H1 (cell line): ENCODE data around the gene C1orf56. TPM values are rescaled to one million over a fixed set of nuclear protein-coding genes. Genes with fewer than 3 reads are reported as not detected.

Source experiments
- CTCF ChIA-PET: fragments of 300-600 bp; sonication (Branson Sonifier 250); formaldehyde crosslinking; loops from one replicate; lab custom pipeline; 2021; ENCODE audit not compliant: partially characterized antibody; lab: Charles Lee
- POLR2A ChIA-PET: fragments of 300-600 bp; sonication (Branson Sonifier 250); formaldehyde crosslinking; loops from one replicate; lab custom pipeline; 2021; ENCODE audit warnings: inconsistent platforms; ENCODE audit not compliant: partially characterized antibody; lab: Charles Lee
- DNase-seq, 2 experiments: peaks; one replicate each; pipeline versions ENCODE4 v3.0.0 to v3.0.0-alpha.2; 2010 to 2022; ENCODE audit warnings: low spot score in 2 of 2, low read depth in 1 of 2, mixed read lengths in 1 of 2
- FAIRE-seq: peaks from 2 replicates; lab custom pipeline; 2011; peaks lifted over from hg19 to GRCh38; lab: Jason Lieb, UNC
- H2AFZ ChIP-seq: 2 replicates; pipeline ENCODE4 v1.8.1; 2012; ENCODE audit warnings: low read length, inconsistent platforms
- H2AK5ac ChIP-seq: 2 replicates; pipeline ENCODE4 v1.6.1; 2013; ENCODE audit warnings: low read depth, low read length
- H2BK120ac ChIP-seq: replicated peaks from 2 replicates; pipeline ENCODE3; 2013; ENCODE audit warnings: low read depth, low read length, inconsistent platforms
- H2BK12ac ChIP-seq: 2 replicates; pipeline ENCODE4 v1.6.1; 2013; ENCODE audit warnings: low read depth, low read length
- H2BK15ac ChIP-seq: 2 replicates; pipeline ENCODE4 v1.6.1; 2013; ENCODE audit warnings: low read length
- H2BK20ac ChIP-seq: 2 replicates; pipeline ENCODE4 v1.6.1; 2013; ENCODE audit warnings: low read length
- H2BK5ac ChIP-seq: 2 replicates; pipeline ENCODE4 v1.6.1; 2013; ENCODE audit warnings: low read depth, low read length
- H3K14ac ChIP-seq: 2 replicates; pipeline ENCODE4 v1.6.1; 2013; ENCODE audit warnings: inconsistent platforms; ENCODE audit not compliant: insufficient read length
- H3K18ac ChIP-seq: 2 replicates; pipeline ENCODE4 v1.6.1; 2013; ENCODE audit warnings: low read length; ENCODE audit errors: extremely low read depth
- H3K23ac ChIP-seq: 2 replicates; pipeline ENCODE4 v1.6.1; 2013; ENCODE audit warnings: inconsistent platforms; ENCODE audit not compliant: insufficient read length
- H3K23me2 ChIP-seq: 2 replicates; pipeline ENCODE4 v1.6.1; 2013; ENCODE audit warnings: low read depth, low read length
- H3K27ac ChIP-seq: 2 replicates; pipeline ENCODE4 v1.6.1; 2011; ENCODE audit warnings: low read depth, low read length, inconsistent platforms
- H3K27me3 ChIP-seq, 4 experiments: replicated peaks in 1 of 4; 1 replicate in 1 of 4; 2 replicates in 3 of 4; pipeline versions ENCODE4 v1.6.1 to v1.8.1; 2011 to 2013; ENCODE audit warnings: low read length in 3 of 4, mild to moderate bottlenecking in 3 of 4, inconsistent platforms in 2 of 4, mixed read lengths in 2 of 4, moderate library complexity in 1 of 4; ENCODE audit not compliant: control insufficient read depth in 3 of 4, insufficient read depth in 3 of 4; ENCODE audit errors: extremely low read depth in 1 of 4
- H3K36me3 ChIP-seq, 4 experiments: 2 replicates each; pipeline versions ENCODE4 v1.6.1 to v1.8.1; 2011 to 2013; ENCODE audit warnings: mild to moderate bottlenecking in 4 of 4, low read length in 3 of 4, moderate library complexity in 2 of 4, control low read depth in 1 of 4, inconsistent platforms in 1 of 4; ENCODE audit not compliant: insufficient read depth in 4 of 4, control insufficient read depth in 2 of 4
- H3K4ac ChIP-seq: replicated peaks from 2 replicates; pipeline ENCODE3; 2013; ENCODE audit warnings: low read length, low read depth, mixed read lengths, inconsistent platforms; ENCODE audit not compliant: insufficient read length
- H3K4me1 ChIP-seq, 4 experiments: replicated peaks in 1 of 4; 1 replicate in 1 of 4; 2 replicates in 3 of 4; pipeline versions ENCODE4 v1.6.1 to v1.8.1; 2011 to 2013; ENCODE audit warnings: low read length in 3 of 4, inconsistent platforms in 2 of 4, mixed read lengths in 1 of 4; ENCODE audit not compliant: insufficient read depth in 4 of 4, control insufficient read depth in 3 of 4
- H3K4me2 ChIP-seq, 2 experiments: 2 replicates each; pipeline versions ENCODE4 v1.6.1 to v1.8.1; 2011 to 2013; ENCODE audit warnings: low read depth in 2 of 2, low read length in 2 of 2, control low read depth in 1 of 2, inconsistent platforms in 1 of 2, mild to moderate bottlenecking in 1 of 2; ENCODE audit not compliant: insufficient read depth in 1 of 2
- H3K4me3 ChIP-seq, 4 experiments: fragments of 200-600, 300-600 bp in 1 of 4; sonication (generic), shearing (Covaris generic), sonication (Bioruptor Twin) in 1 of 4; 2 replicates each; pipeline versions ENCODE4 v1.5.1 to v1.8.1; 2011 to 2016; ENCODE audit warnings: low read length in 4 of 4, low read depth in 3 of 4, control low read depth in 2 of 4, inconsistent platforms in 2 of 4, mild to moderate bottlenecking in 2 of 4, mixed read lengths in 1 of 4, moderate library complexity in 1 of 4; ENCODE audit not compliant: insufficient read depth in 2 of 4; ENCODE audit errors: extremely low read depth in 1 of 4
- H3K56ac ChIP-seq: replicated peaks from 2 replicates; pipeline ENCODE3; 2013; ENCODE audit warnings: low read depth, mild to moderate bottlenecking, mixed read lengths, low read length, inconsistent platforms; ENCODE audit not compliant: insufficient read length
- H3K79me1 ChIP-seq: 2 replicates; pipeline ENCODE4 v1.6.1; 2013; ENCODE audit warnings: low read depth, low read length, control low read depth
- H3K79me2 ChIP-seq, 2 experiments: 2 replicates each; pipeline versions ENCODE4 v1.6.1 to v1.8.1; 2012 to 2013; ENCODE audit warnings: low read length in 2 of 2, mild to moderate bottlenecking in 2 of 2, inconsistent platforms in 1 of 2; ENCODE audit not compliant: insufficient read depth in 2 of 2, control insufficient read depth in 1 of 2
- H3K9ac ChIP-seq, 4 experiments: replicated peaks in 1 of 4; 1 replicate in 1 of 4; 2 replicates in 3 of 4; pipeline versions ENCODE4 v1.6.1 to v1.8.1; 2011 to 2013; ENCODE audit warnings: low read depth in 3 of 4, low read length in 3 of 4, control low read depth in 2 of 4, mild to moderate bottlenecking in 2 of 4, moderate library complexity in 2 of 4, inconsistent platforms in 1 of 4; ENCODE audit errors: extremely low read depth in 1 of 4
- H3K9me3 ChIP-seq, 2 experiments: 2 replicates each; pipeline versions ENCODE4 v1.6.1 to v1.8.1; 2012 to 2013; ENCODE audit warnings: mild to moderate bottlenecking in 2 of 2, moderate library complexity in 2 of 2, control low read depth in 1 of 2, inconsistent platforms in 1 of 2, low read depth in 1 of 2, low read length in 1 of 2, mixed read lengths in 1 of 2; ENCODE audit not compliant: insufficient read depth in 2 of 2
- H4K20me1 ChIP-seq, 2 experiments: replicated peaks in 1 of 2; 2 replicates each; pipeline versions ENCODE3 to v1.8.1; 2011 to 2013; ENCODE audit warnings: inconsistent platforms in 2 of 2, low read length in 2 of 2, mild to moderate bottlenecking in 1 of 2; ENCODE audit not compliant: insufficient read depth in 2 of 2, control insufficient read depth in 1 of 2
- H4K5ac ChIP-seq: 2 replicates; pipeline ENCODE4 v1.6.1; 2013; ENCODE audit warnings: low read length, low read depth, mixed read lengths, inconsistent platforms; ENCODE audit not compliant: insufficient read length
- H4K8ac ChIP-seq: 2 replicates; pipeline ENCODE4 v1.8.0; 2013; ENCODE audit warnings: mild to moderate bottlenecking, moderate library complexity, low read length, inconsistent platforms; ENCODE audit not compliant: insufficient read depth; ENCODE audit errors: extremely low read depth
- H4K91ac ChIP-seq: replicated peaks from 2 replicates; pipeline ENCODE3; 2013; ENCODE audit warnings: low read length, mixed read lengths, inconsistent platforms; ENCODE audit not compliant: insufficient read length
- CTCF ChIP-seq, 3 experiments: IDR thresholded peaks; 1 replicate in 2 of 3; 2 replicates in 1 of 3; pipeline versions ENCODE4 v1.5.1 to v1.6.1; 2011; ENCODE audit warnings: low read length in 3 of 3, mild to moderate bottlenecking in 3 of 3, inconsistent platforms in 2 of 3, low read depth in 1 of 3, moderate library complexity in 1 of 3; ENCODE audit not compliant: insufficient read depth in 1 of 3; ENCODE audit errors: control extremely low read depth in 1 of 3
- RAD21 ChIP-seq, 2 experiments: IDR thresholded peaks in 1 of 2; conservative IDR thresholded peaks in 1 of 2; 2 replicates each; pipeline ENCODE4 v1.6.1; 2011; ENCODE audit warnings: low read depth in 2 of 2, low read length in 2 of 2, improper control_type of control experiment in 1 of 2, inconsistent platforms in 1 of 2, mild to moderate bottlenecking in 1 of 2, moderate library complexity in 1 of 2
- SAP30 ChIP-seq: fragments of 300-600 bp; sonication (generic); IDR thresholded peaks from 2 replicates; pipeline ENCODE4 v1.7.1; 2012; ENCODE audit warnings: low read length, moderate library complexity, mild to moderate bottlenecking, inconsistent platforms; ENCODE audit not compliant: insufficient read depth, insufficient replicate concordance
- SIN3A ChIP-seq, 2 experiments: IDR thresholded peaks in 1 of 2; conservative IDR thresholded peaks in 1 of 2; 2 replicates each; pipeline ENCODE4 v1.6.1; 2011 to 2012; ENCODE audit warnings: low read length in 2 of 2, improper control_type of control experiment in 1 of 2, low read depth in 1 of 2, mild to moderate bottlenecking in 1 of 2
- TCF12 ChIP-seq: IDR thresholded peaks from 2 replicates; pipeline ENCODE4 v1.6.1; 2011; ENCODE audit warnings: low read depth, mild to moderate bottlenecking, low read length
- WGBS, 2 experiments: shearing (Covaris generic) in 1 of 2; methylation state at CpG; one replicate each; pipeline versions ENCODE4 v1.1.6 to v1.1.7; 2013 to 2015; ENCODE audit warnings: low lambda C conversion rate in 2 of 2, mixed read lengths in 2 of 2, inconsistent platforms in 1 of 2, low coverage in 1 of 2, missing lambda C conversion rate in 1 of 2; ENCODE audit not compliant: insufficient replicate concordance in 2 of 2, insufficient coverage in 1 of 2, insufficient read length in 1 of 2; ENCODE audit errors: extremely low coverage in 1 of 2, missing lambda C conversion rate in 1 of 2; 5-methylcytosine and 5-hydroxymethylcytosine counted together
- polyA plus RNA-seq, 7 experiments: library from polyadenylated mRNA; depleted of rRNA in 3 of 7; stranded (reverse) in 5 of 7; unstranded in 2 of 7; fragments of >200 nt in 5 of 7; fragments of 200-250 nt in 2 of 7; gene quantifications; 1 replicate in 5 of 7; 2 replicates in 1 of 7; 4 replicates in 1 of 7; pipeline versions ENCODE4 v1.2.1 to v1.2.3, GENCODE V29; 2011 to 2013; ENCODE audit warnings: missing spikeins in 2 of 7, mixed read lengths in 2 of 7
- total RNA-seq: library from RNA; stranded (reverse); fragmentation: NEBNext Ultra II Directional; extraction: Animal tissue kit (Norgen Biotek cat#: 25700); gene quantifications from 2 replicates; pipeline ENCODE4 v1.2.1, GENCODE V29; 2021

The C1orf56 gene
- total and polyA plus RNA-seq, 2 of the 8 experiments (the other 6 are each of a cell fraction or from before 2014, with no cell fraction given) = 3.0 to 3.4 TPM

- Histone ChIP-seq H4K5ac (no peak overlapping the region), H3K23me2 (peaks cover 5% of the 10 kb centered on the region), H3K79me2 (peaks cover 0 to 5% of the 10 kb centered on the region in 2 experiments; a peak in 2 of 4 replicates), H3K9me3 (no peaks in the 10 kb centered on the region), H2AFZ (peak overlapping the region; percentile 89; the same call in 1 of the 2 replicates), H3K23ac (no peak overlapping the region), H3K4me1 (peaks cover 9 to 12% (median 9%) of the 10 kb centered on the region in 4 experiments; a peak in 6 of 7 replicates), H2BK120ac (no peak overlapping the region), H3K9ac (peak overlapping the region in 1 of 4 experiments; percentile 49; a peak in 3 of 7 replicates), H2AK5ac (no peak overlapping the region), H4K8ac (no peak overlapping the region), H3K36me3 (no peaks in the 10 kb centered on the region), H2BK20ac (no peak overlapping the region), H3K18ac (no peak overlapping the region), H2BK15ac (no peak overlapping the region), H4K91ac (no peak overlapping the region), H3K79me1 (no peaks in the 10 kb centered on the region), H3K4me3 (peak overlapping the region; percentile 77 to 94 (median 86)), H3K4ac (no peak overlapping the region), H3K27me3 (no peaks in the 10 kb centered on the region), H2BK5ac (no peak overlapping the region), H2BK12ac (no peak overlapping the region), H4K20me1 (no peaks in the 10 kb centered on the region), H3K4me2 (peak overlapping the region; percentile 66 to 87), H3K27ac (no peak overlapping the region), H3K56ac (no peak overlapping the region), H3K14ac (no peak overlapping the region)
- ChIA-PET POLR2A (no interaction called here), CTCF (interaction anchor here (0.6 kb wide), 1 partner anchor 55 kb away, joined by 4 read pairs; no protein-coding TSS in a partner anchor)
- TF ChIP-seq SIN3A (conservative IDR thresholded peaks at IDR 0.05 in 1 of 2, IDR thresholded peaks at IDR 0.05 in 1 of 2; ENCODE audit: low read depth in 1 of 2, low read length in 2 of 2) (no peak), CTCF (IDR thresholded peaks at IDR 0.05; ENCODE audit: control extremely low read depth in 1 of 3, insufficient read depth in 1 of 3, low read depth in 1 of 3, low read length in 3 of 3) (no peak), TCF12 (no peak), RAD21 (IDR thresholded peaks at IDR 0.05 in 1 of 2, conservative IDR thresholded peaks at IDR 0.05 in 1 of 2; ENCODE audit: low read depth in 2 of 2, low read length in 2 of 2) (no peak), SAP30 (no peak)
- WGBS, 2 experiments = 86% methylated on average over 3 of the region's 3 CpGs; no CpG with 5 or more reads in 1 of the 2 experiments
- no peak for FAIRE-seq
- no peak for DNase-seq
Measured at GRCh38 chr1:151009206-151009587, 38.4 kb upstream of the C1orf56 start.
